Measurements from ENCODE around the gene ZBTB7C.

ZBTB7C gene

GRCh38 chr18:47978603-47979002, 430.6 kb downstream of the ZBTB7C start:
- TF ChIP-seq CTCF (IDR thresholded peaks at IDR 0.05; ENCODE audit: insufficient read depth, low read depth, low read length, missing control alignments) = no peak
- no peak overlapping the region for H3K4me3 ChIP-seq (ENCODE audit: low read length)
- DNase-seq (ENCODE audit: low read depth) = no peak

GRCh38 chr18:47978141-47978540, 431.0 kb downstream of the ZBTB7C start:
- TF ChIP-seq CTCF (IDR thresholded peaks at IDR 0.05; ENCODE audit: insufficient read depth, low read depth, low read length, missing control alignments) = no peak
- H3K4me3 ChIP-seq (ENCODE audit: low read length) = no peak overlapping the region
- no peak for DNase-seq (ENCODE audit: low read depth)
